ENCODE measurements around the gene ANKRD34C.

ANKRD34C gene

DNA sequence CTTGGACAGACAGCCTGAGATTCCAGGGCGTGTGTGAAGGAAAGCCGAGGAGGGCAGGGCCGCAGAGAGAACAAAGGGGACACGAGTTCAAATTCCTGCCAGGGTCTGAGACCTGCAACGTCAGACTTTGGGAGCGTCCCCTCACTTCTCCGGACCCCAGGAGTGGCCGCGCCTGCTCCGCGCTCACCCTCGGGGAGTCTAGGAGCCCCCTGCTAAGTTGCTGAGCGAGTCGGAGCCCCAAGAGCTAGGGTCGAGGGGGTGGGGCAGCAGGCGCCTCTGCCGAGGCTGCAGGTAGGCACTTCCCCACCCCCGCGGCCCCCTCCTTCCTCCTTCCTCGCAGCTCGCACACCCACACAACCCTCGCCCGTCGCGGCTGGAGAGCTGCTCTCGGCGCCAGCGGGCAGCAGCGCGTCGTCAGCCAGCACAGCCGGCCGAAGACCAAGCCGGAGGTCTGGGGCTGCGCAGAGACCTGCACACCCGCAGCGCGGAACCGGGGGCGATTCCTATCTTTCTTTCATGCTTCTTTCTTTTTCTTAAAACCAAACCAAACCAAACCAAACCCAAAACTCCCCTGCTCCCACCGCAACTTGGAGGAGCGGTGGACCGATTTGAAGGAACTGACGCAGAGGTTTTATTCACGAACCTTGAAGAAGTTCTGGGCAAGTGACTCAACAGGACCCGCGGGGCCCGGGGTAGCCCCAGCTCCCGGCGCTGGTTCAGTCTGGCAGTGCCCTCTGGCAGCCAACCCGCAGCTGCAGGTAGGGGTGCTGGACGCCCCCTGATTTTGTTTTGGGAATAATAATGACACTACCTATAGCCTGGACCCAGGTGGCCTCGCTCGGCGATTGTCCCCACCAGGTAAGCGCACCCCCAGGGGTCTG lies at the start of gene ANKRD34C:
Gene ANKRD34C, plus strand, starts transcription at position 352 of the 881 bp plus-strand sequence. CDS start 10,563 bp downstream, outside the sequence.
- DNase-seq (ENCODE audit: low read depth in 2 of 2, low spot score in 1 of 2), result no peak

DNA sequence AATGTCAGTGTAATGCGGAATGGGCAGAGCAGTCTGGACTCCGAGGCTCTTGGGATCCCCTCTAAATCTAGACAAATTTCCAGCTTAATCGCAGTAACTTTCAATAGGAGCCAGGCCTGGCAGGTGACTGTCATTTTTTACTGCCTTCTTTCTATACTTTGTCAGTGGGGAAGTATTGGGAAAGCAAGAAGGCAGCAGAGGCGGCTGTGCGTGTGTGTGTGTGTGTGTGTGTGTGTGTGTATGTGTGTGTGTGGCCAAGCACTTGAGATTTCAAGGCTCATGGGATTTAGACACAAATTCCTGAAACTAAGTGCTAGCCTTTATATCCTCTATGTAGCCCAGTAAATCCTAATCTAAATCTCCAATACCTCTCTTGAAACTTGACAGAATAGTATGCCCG lies 49.3 kb upstream of the ANKRD34C start:
- no peak for DNase-seq (ENCODE audit: low read depth in 2 of 2, low spot score in 1 of 2)

DNA sequence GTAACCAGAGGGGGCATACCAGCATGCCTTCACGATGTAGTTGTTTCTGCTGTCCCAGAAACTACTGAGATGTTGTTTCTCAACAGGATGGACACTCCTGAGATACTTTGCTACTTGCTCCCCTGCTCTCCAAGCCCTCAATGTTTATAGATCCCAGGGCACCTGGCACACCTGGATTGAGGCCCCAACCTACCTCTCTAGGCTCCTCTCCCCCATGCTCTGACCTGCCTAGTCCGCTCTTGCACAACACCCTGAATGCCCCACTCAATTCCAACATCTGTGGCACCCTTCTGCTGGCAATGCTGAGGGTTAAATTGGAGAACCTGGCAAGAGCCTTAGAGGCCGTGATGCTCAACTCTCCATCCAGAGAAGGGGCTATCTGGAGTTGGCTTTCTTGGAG lies 42.5 kb upstream of the ANKRD34C start:
- no peak for DNase-seq (ENCODE audit: low read depth in 2 of 2, low spot score in 1 of 2)

DNA sequence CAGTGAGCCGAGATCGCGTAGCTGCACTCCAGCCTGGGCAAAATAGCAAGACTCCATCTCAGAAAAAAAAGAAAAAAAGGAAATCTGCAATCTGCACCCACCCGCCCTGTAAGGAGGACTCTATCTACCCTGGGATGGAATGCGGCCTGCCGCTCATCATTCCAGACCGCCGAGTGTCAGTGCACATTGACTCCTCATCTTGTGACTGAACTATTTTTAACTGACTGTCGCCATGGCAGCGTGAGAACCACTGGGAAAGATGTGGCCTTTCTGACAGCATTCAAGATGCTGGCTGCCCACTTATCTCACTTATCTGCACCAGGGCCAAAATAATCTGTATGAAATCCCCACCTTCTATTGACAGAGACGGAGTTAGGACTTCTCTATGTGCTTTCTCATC lies 38.8 kb upstream of the ANKRD34C start:
- DNase-seq (ENCODE audit: low read depth in 2 of 2, low spot score in 1 of 2), result no peak

DNA sequence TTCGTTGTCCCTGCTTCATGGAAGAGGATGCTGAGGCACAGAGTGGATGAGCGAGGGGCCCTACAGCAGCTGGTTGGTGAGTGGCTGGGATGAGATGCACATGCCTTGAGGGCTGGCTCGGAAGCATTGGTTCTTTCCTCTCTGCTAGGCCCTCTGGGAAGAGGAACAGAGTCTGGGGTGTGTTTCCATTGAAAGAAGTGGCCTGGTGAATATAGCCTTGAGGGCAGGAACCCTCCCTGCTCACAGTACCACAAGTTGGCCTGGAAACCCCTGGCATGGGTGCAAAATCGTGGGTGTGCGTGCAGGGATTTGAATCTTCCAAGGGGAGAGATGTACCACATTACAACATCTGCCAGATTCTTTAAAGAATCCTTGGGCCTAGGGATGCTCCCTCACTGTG lies 37.6 kb upstream of the ANKRD34C start:
- DNase-seq (ENCODE audit: low read depth in 2 of 2, low spot score in 1 of 2), result no peak

DNA sequence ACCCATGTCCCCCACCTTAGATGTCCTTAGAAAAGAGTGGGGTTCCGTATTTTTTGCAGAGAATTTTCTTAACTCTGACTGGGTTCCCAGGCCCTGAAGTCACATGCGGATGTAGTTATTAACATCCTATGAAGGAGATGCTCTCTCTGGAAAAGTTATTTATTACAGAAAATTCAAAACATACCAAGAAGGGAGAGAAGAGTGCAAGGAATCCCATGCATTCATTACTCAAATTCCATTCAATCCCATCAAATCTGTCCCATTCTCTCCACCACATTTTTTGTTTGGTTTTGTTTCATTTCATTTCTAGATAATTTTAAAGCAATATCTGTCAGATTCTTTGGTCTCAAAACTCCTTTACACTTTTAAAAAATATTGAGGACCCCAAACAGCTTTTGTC lies 34.3 kb upstream of the ANKRD34C start:
- DNase-seq (ENCODE audit: low read depth in 2 of 2, low spot score in 1 of 2), result no peak

DNA sequence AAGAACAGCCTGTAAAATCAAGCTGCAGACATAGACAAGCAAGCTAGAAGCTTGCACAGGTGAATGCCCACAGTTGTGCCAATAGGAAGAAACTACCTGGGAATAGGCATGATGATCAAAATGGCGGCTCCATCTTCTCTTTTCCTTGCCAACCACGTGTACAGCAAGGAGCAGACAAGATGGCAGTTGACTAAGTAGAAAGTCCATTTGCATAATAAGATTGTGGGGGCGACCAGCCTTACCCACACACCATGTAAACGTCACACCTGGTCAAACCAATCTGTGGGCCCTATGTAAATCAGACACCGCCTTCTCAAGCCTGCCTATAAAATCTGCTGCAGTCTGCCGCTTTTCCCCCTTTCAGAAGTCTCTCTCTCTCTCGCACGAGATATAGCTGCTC lies 25.1 kb upstream of the ANKRD34C start:
- no peak for DNase-seq (ENCODE audit: low read depth in 2 of 2, low spot score in 1 of 2)

DNA sequence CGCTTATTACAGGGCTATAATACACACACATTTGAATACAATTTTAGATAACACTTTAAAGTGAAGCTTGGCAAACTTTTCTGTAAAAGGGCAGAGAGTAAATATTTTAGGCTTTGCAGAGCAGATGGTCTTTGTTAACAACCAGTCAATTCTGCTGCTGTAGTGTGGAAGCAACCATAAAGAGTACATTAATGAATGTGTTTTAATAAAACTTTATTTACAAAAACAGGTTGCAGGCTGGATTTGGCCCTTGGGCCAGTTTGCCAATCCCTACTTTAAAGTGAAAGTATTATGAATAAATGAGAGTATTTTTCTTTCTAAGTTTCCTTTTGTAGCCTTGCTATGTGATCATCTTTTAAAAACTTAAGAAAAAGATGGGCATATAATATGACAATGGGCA lies 20.7 kb upstream of the ANKRD34C start:
- no peak for DNase-seq (ENCODE audit: low read depth in 2 of 2, low spot score in 1 of 2)

DNA sequence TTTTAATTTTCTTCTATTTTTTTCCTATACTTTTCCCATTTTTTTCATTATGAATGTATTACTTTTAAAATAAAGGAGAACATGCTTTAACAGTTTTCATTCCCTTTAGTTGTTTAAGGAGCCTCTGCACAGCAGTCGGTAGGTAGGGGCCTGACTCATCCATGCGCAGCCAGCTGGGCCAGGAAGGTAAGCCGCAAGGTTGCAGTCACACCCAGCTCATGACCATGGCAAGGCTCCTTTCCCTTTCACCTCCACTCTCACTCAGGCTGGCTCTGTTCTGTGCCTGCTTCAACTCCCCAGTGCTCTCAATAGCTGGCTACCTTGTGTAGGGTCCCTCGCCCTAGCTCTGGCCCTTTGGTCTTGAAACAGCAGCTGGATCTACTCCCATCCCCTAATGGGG lies 17.4 kb upstream of the ANKRD34C start:
- DNase-seq (ENCODE audit: low read depth in 2 of 2, low spot score in 1 of 2), result no peak

DNA sequence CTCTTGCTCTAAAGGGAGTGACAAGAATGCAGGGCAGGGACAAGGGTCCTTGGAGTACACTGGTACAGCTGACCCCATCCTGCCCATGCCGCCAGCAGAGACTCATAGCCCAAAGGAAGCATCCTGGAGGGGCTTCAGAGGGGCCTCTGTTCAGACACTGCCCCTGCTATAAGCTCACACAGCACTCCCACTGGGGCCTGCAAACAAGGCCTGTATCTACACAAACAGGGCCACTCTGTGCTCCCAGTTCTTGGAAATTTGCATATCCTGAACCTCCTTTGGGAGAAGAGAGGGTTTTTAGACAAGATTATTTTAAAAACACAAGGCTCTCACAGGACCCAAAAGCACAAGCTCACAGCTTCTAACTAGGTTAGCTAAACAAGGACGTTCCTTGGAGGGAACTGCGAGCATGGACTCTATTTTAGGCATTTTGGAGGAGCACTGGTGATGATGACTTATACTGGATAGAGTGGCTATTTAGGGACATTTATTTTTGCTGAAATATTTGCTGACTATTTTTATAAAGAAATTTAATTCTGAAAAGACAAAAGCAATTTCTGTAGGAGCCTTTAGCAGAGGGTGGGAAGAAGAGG lies 16.4 kb upstream of the ANKRD34C start:
- DNase-seq (ENCODE audit: low read depth in 2 of 2, low spot score in 1 of 2), result no peak

DNA sequence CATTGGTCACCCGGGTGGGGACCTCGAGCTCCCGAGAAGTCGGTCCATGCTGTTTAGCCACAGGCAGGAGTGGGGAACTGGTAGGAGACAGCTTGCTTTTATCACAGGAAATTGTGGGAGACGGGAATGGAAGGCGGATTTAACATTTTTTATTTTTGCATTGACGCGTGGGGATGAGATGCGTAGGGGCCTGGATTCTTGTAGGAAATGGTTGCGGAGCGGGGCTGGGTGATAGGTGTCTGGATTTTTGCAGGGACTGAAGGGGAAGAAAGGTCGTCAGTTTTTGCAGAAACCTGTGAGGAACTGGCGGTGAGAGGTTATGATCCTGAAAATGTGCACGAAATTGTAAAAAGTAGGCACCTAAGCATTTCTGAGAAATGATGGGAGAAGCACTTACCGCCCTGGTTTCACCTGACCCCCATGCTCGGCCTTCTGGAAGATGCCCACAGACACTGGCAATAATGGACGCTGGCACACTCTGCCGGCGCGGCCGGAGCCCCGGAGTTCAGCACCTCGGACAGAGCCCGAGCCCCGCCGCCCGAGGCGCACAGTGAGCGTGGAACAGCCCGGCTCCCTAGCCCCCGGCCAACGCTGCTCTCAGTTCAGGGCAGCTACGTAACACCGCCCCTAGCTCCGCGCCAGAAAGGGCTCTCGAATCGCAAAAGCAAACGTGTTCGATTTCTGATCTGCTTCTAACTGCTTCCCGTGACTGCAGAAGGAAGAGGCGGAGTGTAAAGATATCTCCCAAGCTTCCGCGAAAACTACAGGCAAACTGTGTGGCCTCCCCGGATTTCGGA lies 928 bp downstream of the ANKRD34C start:
- peak in 1 of 2 donors; percentile 12 for DNase-seq (ENCODE audit: low read depth in 2 of 2, low spot score in 1 of 2)

DNA sequence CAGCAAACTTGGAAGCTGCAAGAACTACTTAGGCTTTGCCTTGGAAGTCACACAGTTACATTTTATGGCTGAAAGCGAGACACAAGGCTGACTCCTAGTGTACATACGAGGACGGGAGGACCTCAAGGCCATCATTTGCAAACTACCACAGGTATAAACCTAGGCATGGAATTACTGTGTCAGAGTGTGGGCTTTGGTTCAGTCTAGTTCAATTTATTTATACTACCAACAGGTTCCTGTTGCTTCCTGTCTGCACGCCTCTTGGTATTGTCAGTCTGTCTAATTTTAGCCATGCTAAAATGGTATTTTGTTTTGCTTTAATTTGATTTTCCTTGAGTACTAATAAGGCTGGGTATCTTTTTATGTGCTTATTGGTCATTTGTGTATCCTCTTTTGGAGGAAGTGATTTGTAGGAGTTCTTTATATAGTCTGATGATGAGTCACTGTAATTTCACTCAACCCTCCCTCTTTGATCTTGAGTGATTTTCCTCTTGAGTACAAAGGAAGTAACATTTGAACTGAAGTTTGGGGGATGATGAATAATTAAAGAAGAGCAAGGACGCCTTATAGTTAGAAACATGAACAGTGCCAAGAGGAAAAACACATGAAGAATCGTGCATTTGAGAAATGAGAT lies 8.2 kb downstream of the ANKRD34C start:
- DNase-seq (ENCODE audit: low read depth in 2 of 2, low spot score in 1 of 2), result no peak

DNA sequence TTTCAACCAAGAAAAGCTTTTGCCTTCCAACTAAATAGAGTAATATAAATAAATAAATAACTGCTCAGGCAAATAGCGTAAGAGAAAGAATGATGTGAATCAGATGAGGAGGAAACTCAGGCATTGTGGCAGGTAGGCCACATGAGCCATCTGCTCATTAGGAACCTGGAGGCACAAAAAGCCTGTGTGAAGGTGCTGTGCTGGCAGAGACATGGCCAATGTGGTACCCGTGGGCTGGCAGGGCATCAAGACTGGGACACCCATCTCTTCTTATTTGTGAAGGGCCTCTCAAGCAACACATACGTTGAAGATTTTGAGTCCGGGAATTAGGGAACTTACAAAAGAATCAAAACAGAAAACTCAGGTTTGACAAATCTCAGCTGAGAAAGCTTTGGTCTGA lies 9.5 kb downstream of the ANKRD34C start:
- DNase-seq (ENCODE audit: low read depth in 2 of 2, low spot score in 1 of 2), result no peak

DNA sequence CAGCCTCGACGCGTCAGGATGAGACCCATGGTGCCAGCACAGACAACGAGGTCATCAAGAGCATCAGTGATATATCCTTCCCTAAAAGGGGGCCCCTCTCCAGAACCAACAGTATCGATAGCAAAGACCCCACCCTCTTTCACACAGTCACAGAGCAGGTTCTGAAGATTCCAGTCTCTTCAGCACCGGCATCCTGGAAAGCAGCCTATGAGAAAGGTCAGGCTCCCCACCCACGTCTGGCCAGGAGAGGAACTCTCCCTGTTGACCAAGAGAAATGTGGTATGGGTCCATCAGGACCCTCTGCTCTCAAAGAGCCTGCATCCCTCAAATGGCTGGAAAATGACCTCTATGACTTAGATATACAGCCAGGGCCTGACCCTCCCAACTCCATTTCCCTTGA lies 11.6 kb downstream of the ANKRD34C start:
- DNase-seq (ENCODE audit: low read depth in 2 of 2, low spot score in 1 of 2), result no peak

DNA sequence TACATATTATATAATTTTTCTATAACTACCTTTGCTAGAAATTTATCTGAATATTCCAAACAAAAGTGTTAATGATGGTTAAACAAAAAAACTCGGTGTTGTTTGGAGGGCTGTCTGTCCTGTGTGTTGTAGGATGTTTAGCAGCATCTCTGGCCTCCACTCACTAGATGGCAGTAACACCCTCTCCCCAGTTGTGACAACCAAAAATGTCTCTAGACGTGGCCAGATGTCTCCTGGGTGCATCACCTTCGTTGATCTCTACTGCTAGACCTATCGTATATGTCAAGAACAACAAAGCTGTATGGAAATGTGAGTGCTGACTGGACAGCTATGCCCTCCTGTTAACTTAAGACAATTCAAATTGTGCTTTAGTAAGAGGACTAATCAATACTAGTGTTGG lies 14.1 kb downstream of the ANKRD34C start:
- no peak for DNase-seq (ENCODE audit: low read depth in 2 of 2, low spot score in 1 of 2)

DNA sequence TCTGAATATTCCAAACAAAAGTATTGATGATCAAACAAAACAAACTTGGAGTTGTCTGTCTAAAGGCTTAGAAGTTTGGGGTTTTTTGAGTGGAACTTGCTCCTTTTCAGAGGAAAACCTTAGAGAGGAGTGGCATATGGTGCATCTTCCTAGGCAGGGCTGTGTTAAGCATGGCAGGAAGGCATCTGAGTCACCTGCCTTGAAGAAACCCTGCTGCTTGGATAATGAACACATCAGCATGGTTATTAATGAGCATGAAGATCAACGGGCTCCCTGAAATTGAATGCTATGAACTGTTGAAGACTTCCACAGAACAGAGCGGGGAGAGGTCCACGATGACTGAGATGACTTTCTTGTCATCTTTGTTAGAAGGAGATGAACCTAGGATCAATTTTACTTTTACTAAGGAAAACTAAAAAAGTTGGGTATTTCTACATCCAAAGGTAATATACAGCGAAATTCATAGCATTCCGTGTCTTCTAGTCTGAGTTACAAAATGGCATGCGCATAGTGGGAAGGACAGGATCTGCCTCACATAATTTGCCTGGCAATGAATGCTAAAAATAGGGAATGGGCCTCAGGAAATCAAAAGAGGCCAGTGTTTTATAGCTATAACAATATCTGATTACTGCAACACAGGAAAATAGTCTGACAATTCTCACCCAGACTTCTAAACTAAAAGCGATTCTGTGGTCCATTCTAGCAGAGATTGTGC lies 16.8 kb downstream of the ANKRD34C start:
- no peak for DNase-seq (ENCODE audit: low read depth in 2 of 2, low spot score in 1 of 2)

DNA sequence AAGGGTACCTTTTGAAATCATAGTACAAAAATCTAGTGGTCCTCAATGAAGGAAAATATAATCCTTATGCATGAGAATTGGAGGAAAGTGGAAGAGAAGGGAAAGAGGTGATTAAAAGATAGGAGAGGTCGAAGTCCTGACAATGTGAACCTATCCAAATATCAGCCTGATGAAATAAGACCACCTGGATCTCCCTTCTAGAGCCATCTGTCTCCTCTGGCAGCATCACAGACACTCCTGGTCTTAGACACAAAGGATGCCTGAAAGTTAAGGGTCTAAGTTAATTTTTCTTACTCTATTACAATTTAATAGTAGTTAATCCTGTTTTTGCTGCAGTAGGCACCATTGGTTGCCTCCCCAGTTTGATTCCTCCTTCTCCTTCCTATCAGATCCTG lies 17.3 kb downstream of the ANKRD34C start:
- DNase-seq (ENCODE audit: low read depth in 2 of 2, low spot score in 1 of 2), result no peak

DNA sequence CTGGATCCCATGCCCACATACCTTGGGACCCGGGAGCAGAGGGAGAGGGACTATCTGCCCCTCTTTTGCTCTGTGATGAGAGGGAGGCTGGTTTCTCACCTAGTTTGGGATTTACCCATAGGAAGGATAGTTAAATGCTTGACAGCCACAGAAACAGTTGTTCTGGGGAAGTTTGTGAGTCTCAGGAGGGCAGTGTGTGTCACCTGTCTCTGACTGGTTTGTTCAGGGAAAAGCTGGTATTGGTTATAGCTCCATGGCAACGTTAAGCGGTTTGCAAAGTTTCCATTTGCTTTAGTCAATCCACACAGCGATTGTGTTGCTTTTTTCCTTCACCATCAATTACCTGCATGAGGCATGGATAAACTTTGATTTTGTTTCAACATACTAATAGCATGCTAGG lies 24.7 kb downstream of the ANKRD34C start:
- no peak for DNase-seq (ENCODE audit: low read depth in 2 of 2, low spot score in 1 of 2)

DNA sequence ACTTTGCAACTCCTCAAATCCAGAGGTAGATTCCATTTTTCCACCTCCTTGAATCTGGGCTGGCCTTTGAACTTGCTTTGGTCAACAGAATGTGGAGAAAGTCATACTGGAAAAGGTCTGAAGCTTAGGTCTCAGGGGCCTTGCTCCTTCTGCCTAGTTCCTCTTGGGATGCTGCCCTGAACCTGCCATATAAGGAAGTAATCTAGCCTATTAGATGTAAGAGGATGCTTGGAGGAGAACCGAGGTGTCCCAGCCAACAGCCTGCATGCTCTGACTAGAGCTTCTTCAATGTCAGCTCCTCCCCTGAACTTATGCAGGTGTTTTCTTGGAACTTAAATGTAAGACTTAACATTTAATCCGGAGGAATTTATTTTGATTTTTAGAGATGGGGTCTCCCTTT lies 26.4 kb downstream of the ANKRD34C start:
- no peak for DNase-seq (ENCODE audit: low read depth in 2 of 2, low spot score in 1 of 2)

DNA sequence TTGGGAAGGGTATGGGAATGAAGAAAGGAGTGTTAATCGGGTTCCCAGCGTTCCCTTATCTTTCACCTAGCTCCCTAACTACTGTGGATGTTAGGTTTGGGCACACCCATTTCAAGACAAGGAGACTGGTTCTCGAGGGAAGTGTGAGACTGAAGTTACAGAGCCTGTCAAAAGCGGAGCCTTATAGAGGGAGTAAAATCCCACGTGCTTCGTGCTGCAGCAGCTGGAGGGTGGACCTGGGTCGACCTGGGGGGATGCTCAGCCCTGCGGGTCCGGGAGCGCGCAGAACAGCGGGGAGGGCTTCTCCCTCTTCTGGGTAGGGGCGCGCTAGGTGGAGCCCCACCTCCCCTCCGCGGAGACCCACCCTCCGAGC lies 28.1 kb downstream of the ANKRD34C start:
- DNase-seq (ENCODE audit: low read depth in 2 of 2, low spot score in 1 of 2), result no peak

Data from stimulated activated CD8-positive, alpha-beta memory T cell treated with anti-CD3 and anti-CD28 coated beads, Interleukin-4, amount 100 ng/mL, for 4 hours (primary cell).